GM21786 (cell line): ENCODE results near the gene UTS2B.

Experiments used
- ATAC-seq: cut with Tn5 transposase; IDR thresholded peaks from one replicate; pipeline ENCODE4 v1.9.1; 2021; ENCODE audit not compliant: unreplicated experiment

UTS2B gene

GRCh38 chr3:191246034-191246433 lies 84.3 kb downstream of the UTS2B start:
- peak; percentile 73 for ATAC-seq

GRCh38 chr3:191244242-191244867 lies 86.0 kb downstream of the UTS2B start:
- ATAC-seq: peak; percentile 44

- ATAC-seq: no peak
These were observed 89.8 kb downstream of the UTS2B start for GRCh38 chr3:191240486-191240885.

GRCh38 chr3:191239407-191240031 lies 90.8 kb downstream of the UTS2B start:
- ATAC-seq: no peak

GRCh38 chr3:191238321-191238817 lies 92.0 kb downstream of the UTS2B start:
- ATAC-seq: no peak

- ATAC-seq: no peak
These were observed 93.1 kb downstream of the UTS2B start for GRCh38 chr3:191237047-191237882.

- no peak for ATAC-seq
These were observed 93.7 kb downstream of the UTS2B start for GRCh38 chr3:191236646-191237045.

- peak; percentile 99 for ATAC-seq
These were observed 94.7 kb downstream of the UTS2B start for GRCh38 chr3:191235331-191236314.

GRCh38 chr3:191234216-191234615 lies 96.1 kb downstream of the UTS2B start:
- ATAC-seq: no peak

GRCh38 chr3:191227541-191227940 lies 102.8 kb downstream of the UTS2B start:
- ATAC-seq: no peak

GRCh38 chr3:191221638-191222037 lies 108.7 kb downstream of the UTS2B start:
- no peak for ATAC-seq

- ATAC-seq: no peak
These were observed 109.4 kb downstream of the UTS2B start for GRCh38 chr3:191220908-191221307.

- ATAC-seq: no peak
These were observed 113.0 kb downstream of the UTS2B start for GRCh38 chr3:191217301-191217700.
